ENCODE measurements around the gene PHACTR3. TPM values are rescaled to one million over a fixed set of nuclear protein-coding genes. Genes with fewer than 3 reads are reported as not detected.

Gene PHACTR3
- polyA plus RNA-seq, 3 donors from 2014 or later = not detected

- no peak for DNase-seq
- Mint-ChIP-seq H3K36me3 (no peaks in the 10 kb centered on the region), H3K27me3 (ENCODE audit: low read depth in 3 of 3) (peaks cover 2% of the 10 kb centered on the region in 3 donors), H3K4me1 (no peaks in the 10 kb centered on the region), H3K27ac (no peak overlapping the region), H3K4me3 (no peak overlapping the region), H3K9me3 (no peaks in the 10 kb centered on the region)
These were observed 210.6 kb downstream of the PHACTR3 start for GRCh38 chr20:59814840-59815340.

- Mint-ChIP-seq H3K27me3 (ENCODE audit: low read depth in 3 of 3) (peaks cover 1 to 2% (median 2%) of the 10 kb centered on the region in 3 donors), H3K9me3 (no peaks in the 10 kb centered on the region), H3K27ac (no peak overlapping the region), H3K4me1 (no peaks in the 10 kb centered on the region), H3K4me3 (no peak overlapping the region), H3K36me3 (no peaks in the 10 kb centered on the region)
- no peak for DNase-seq
These were observed 211.9 kb downstream of the PHACTR3 start for GRCh38 chr20:59816146-59816738.

DNA sequence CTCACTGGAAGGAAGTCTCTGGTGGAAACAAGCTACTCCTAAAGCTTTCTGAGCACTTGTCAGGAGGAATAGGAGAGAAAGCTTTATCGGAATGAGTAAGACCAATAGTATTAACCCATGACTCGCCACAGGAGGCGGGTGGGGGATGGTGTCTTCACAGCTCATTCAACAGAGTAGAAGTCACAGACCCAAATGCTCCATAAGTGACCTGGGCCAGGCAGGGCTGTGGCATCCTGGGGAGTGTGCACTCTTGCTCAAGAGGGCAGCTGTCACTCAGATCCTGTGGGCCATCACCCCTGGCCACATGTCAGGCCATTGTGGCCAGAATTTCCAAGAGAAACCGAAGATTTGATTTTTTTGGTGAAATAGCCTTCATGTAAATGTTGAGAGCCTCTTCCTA, 213.1 kb downstream of the PHACTR3 start:
- Mint-ChIP-seq H3K4me1 (no peaks in the 10 kb centered on the region), H3K36me3 (no peaks in the 10 kb centered on the region), H3K9me3 (no peaks in the 10 kb centered on the region), H3K4me3 (no peak overlapping the region), H3K27ac (no peak overlapping the region), H3K27me3 (ENCODE audit: low read depth in 3 of 3) (peaks cover 1 to 2% (median 2%) of the 10 kb centered on the region in 3 donors)
- no peak for DNase-seq

DNA sequence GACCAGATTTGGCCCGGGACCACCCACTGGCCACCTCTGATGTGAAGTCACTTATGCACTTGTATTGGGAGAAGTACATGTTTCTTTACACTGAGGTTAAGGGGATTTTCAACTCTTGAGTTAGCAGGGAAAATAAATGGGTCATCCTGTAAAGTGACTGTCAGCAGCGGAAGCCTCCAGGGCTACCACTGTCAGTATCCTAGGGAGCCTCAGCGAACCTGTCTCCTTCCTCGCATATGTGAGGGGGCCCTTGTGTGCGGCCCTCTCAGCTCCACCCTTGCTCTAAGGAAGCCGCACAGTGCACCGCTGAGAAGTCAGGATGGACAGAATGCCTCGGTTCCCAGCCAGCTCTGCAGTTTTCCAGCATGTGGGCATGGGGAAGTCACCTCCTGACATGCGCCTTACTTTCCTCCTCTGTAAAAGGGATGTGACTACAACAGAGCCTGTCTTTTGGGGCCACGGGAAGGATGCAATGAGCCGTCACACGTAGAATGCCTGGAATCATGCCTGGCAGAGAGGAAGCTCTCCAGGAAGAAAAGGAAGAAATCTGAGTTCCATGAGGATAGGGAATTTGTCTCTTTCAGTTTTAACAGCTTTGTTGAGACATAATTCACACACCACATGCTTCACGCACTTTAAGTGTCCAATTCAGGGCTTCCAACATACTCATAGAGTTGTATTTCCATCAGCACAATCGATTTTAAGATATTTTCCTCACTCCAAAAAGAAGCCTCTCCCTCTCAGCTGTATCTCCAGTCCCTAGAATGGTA, 213.7 kb downstream of the PHACTR3 start:
- no peak for DNase-seq
- H3K9me3 Mint-ChIP-seq = no peaks in the 10 kb centered on the region
- H3K27ac Mint-ChIP-seq = no peak overlapping the region

GRCh38 chr20:59818911-59819310, 214.6 kb downstream of the PHACTR3 start:
- no peaks in the 10 kb centered on the region for H3K36me3 Mint-ChIP-seq
- H3K27me3 Mint-ChIP-seq (ENCODE audit: low read depth in 3 of 3) = peaks cover under 1 to 4% (median 3%) of the 10 kb centered on the region in 3 donors
- no peak for DNase-seq
- no peaks in the 10 kb centered on the region for H3K4me1 Mint-ChIP-seq
- no peak overlapping the region for H3K4me3 Mint-ChIP-seq
- H3K9me3 Mint-ChIP-seq = no peaks in the 10 kb centered on the region
- H3K27ac Mint-ChIP-seq = no peak overlapping the region

More for the DNA sequence above, 213.7 kb downstream of the PHACTR3 start:
- Mint-ChIP-seq H3K27me3 (ENCODE audit: low read depth in 3 of 3) (peaks cover 2 to 3% (median 2%) of the 10 kb centered on the region in 3 donors), H3K4me1 (no peaks in the 10 kb centered on the region), H3K36me3 (no peaks in the 10 kb centered on the region), H3K4me3 (no peak overlapping the region)

DNA sequence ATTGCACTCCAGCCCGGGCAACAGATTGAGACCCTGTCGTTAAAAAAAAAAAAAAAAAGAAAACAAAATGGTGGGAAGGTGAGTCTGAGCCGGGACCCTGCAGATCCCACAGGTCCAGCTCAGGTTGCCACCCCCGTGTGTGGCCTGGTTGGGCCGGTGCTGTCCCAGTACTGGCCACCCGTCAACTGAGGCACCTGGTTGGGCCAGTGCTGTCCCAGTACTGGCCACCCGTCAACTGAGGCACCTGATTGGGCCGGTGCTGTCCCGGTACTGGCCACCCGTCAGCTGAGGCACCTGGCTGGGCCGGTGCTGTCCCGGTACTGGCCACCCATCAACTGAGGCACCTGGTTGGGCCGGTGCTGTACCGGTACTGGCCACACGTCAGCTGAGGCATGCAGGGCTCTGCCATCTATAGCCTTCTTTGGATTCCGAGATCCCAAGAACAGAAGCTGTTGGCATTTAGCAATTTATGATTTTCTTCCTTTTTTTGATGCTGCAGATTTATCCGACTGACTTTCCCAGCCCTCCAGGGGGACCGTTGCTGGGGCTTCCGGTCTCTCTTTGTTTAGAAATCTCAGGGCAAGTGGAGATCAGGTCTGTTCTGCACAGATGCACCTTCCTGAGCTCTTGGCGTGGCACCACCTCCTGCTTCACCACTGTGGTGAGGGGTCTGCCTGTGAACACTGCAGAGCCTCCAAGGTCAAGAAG, 215.3 kb downstream of the PHACTR3 start:
- H3K4me1 Mint-ChIP-seq = no peaks in the 10 kb centered on the region
- no peak overlapping the region for H3K27ac Mint-ChIP-seq
- H3K9me3 Mint-ChIP-seq = no peaks in the 10 kb centered on the region
- H3K4me3 Mint-ChIP-seq = no peak overlapping the region
- H3K27me3 Mint-ChIP-seq (ENCODE audit: low read depth in 3 of 3) = peaks cover 0 to 4% (median 3%) of the 10 kb centered on the region in 3 donors
- H3K36me3 Mint-ChIP-seq = no peaks in the 10 kb centered on the region
- no peak for DNase-seq

- Mint-ChIP-seq H3K4me3 (no peak overlapping the region), H3K4me1 (no peaks in the 10 kb centered on the region), H3K27me3 (ENCODE audit: low read depth in 3 of 3) (peaks cover 0 to 6% (median 3%) of the 10 kb centered on the region in 3 donors), H3K27ac (no peak overlapping the region), H3K36me3 (no peaks in the 10 kb centered on the region), H3K9me3 (no peaks in the 10 kb centered on the region)
- no peak for DNase-seq
These were observed 216.1 kb downstream of the PHACTR3 start for GRCh38 chr20:59820204-59821041.

GRCh38 chr20:59821201-59821600, 216.9 kb downstream of the PHACTR3 start:
- Mint-ChIP-seq H3K4me3 (no peak overlapping the region), H3K4me1 (no peaks in the 10 kb centered on the region), H3K9me3 (no peaks in the 10 kb centered on the region), H3K27me3 (ENCODE audit: low read depth in 3 of 3) (peaks cover 0 to 7% (median 4%) of the 10 kb centered on the region in 3 donors), H3K36me3 (no peaks in the 10 kb centered on the region), H3K27ac (no peak overlapping the region)
- DNase-seq = no peak

- no peaks in the 10 kb centered on the region for H3K36me3 Mint-ChIP-seq
- H3K27me3 Mint-ChIP-seq (ENCODE audit: low read depth in 3 of 3) = peaks cover 0 to 7% (median 4%) of the 10 kb centered on the region in 3 donors
- H3K27ac Mint-ChIP-seq = no peak overlapping the region
- no peak overlapping the region for H3K4me3 Mint-ChIP-seq
- no peaks in the 10 kb centered on the region for H3K9me3 Mint-ChIP-seq
- no peaks in the 10 kb centered on the region for H3K4me1 Mint-ChIP-seq
- DNase-seq = no peak
These were observed 217.4 kb downstream of the PHACTR3 start for GRCh38 chr20:59821788-59822187.

GRCh38 chr20:59822291-59823029, 218.1 kb downstream of the PHACTR3 start:
- Mint-ChIP-seq H3K27ac (no peak overlapping the region), H3K4me3 (no peak overlapping the region), H3K4me1 (no peaks in the 10 kb centered on the region), H3K36me3 (no peaks in the 10 kb centered on the region), H3K27me3 (ENCODE audit: low read depth in 3 of 3) (peaks cover 0 to 12% (median 4%) of the 10 kb centered on the region in 3 donors), H3K9me3 (no peaks in the 10 kb centered on the region)
- DNase-seq = no peak

GRCh38 chr20:59823030-59823423, 218.7 kb downstream of the PHACTR3 start:
- no peak overlapping the region for H3K4me3 Mint-ChIP-seq
- no peak for DNase-seq

GRCh38 chr20:59823491-59824259, 219.3 kb downstream of the PHACTR3 start:
- DNase-seq = no peak
- Mint-ChIP-seq H3K27me3 (ENCODE audit: low read depth in 3 of 3) (peaks cover 0 to 15% (median 3%) of the 10 kb centered on the region in 3 donors), H3K4me3 (no peak overlapping the region), H3K36me3 (no peaks in the 10 kb centered on the region), H3K4me1 (no peaks in the 10 kb centered on the region), H3K27ac (no peak overlapping the region), H3K9me3 (no peaks in the 10 kb centered on the region)

More at GRCh38 chr20:59823030-59823423, 218.7 kb downstream of the PHACTR3 start:
- peaks cover 0 to 10% (median 4%) of the 10 kb centered on the region in 3 donors for H3K27me3 Mint-ChIP-seq (ENCODE audit: low read depth in 3 of 3)
- no peak overlapping the region for H3K27ac Mint-ChIP-seq
- no peaks in the 10 kb centered on the region for H3K9me3 Mint-ChIP-seq
- no peaks in the 10 kb centered on the region for H3K4me1 Mint-ChIP-seq
- no peaks in the 10 kb centered on the region for H3K36me3 Mint-ChIP-seq
